ENCODE data around the gene COA4. TPM values are rescaled to one million over a fixed set of nuclear protein-coding genes. Genes with fewer than 3 reads are reported as not detected.

The COA4 gene
- total RNA-seq, 2 donors from 2014 or later, result 60.8 to 111 TPM

DNA sequence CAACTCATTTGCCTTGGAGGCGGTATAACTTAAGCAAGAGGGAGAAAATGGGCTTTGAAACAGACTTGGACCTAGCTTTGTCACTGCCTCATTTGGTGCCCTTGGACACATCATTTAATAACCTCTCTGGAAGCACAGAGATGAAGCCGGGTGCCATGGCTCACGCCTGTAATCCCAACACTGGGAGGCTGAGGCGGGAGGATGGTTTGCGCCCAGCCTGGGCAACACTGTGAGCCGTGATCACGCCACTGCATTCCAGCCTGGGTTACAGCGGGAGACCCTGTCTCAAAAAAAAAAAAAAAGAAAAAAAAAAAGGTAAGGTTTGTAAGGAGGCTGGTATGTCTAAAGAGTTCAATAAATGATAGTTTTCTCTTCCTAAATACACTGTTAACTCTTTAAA is 806 bp downstream of the COA4 start:
- Histone ChIP-seq H3K9ac (ENCODE audit: low read depth in 2 of 2, low read length in 2 of 2) (peak overlapping the region; percentile 41 to 83), H3K9me3 (no peaks in the 10 kb centered on the region), H3K36me3 (no peaks in the 10 kb centered on the region), H3K4me3 (peak overlapping the region; percentile 82), H3K27me3 (no peaks in the 10 kb centered on the region), H3K4me1 (peaks cover 9% of the 10 kb centered on the region), H3K27ac (peak overlapping the region; percentile 96)
- DNase-seq, result peak; percentile 19
- TF ChIP-seq, protein P1, sequence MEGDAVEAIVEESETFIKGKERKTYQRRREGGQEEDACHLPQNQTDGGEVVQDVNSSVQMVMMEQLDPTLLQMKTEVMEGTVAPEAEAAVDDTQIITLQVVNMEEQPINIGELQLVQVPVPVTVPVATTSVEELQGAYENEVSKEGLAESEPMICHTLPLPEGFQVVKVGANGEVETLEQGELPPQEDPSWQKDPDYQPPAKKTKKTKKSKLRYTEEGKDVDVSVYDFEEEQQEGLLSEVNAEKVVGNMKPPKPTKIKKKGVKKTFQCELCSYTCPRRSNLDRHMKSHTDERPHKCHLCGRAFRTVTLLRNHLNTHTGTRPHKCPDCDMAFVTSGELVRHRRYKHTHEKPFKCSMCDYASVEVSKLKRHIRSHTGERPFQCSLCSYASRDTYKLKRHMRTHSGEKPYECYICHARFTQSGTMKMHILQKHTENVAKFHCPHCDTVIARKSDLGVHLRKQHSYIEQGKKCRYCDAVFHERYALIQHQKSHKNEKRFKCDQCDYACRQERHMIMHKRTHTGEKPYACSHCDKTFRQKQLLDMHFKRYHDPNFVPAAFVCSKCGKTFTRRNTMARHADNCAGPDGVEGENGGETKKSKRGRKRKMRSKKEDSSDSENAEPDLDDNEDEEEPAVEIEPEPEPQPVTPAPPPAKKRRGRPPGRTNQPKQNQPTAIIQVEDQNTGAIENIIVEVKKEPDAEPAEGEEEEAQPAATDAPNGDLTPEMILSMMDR (IDR thresholded peaks at IDR 0.05), result no peak
- intact Hi-C loops (cut with DNase I), result no loop called here

DNA sequence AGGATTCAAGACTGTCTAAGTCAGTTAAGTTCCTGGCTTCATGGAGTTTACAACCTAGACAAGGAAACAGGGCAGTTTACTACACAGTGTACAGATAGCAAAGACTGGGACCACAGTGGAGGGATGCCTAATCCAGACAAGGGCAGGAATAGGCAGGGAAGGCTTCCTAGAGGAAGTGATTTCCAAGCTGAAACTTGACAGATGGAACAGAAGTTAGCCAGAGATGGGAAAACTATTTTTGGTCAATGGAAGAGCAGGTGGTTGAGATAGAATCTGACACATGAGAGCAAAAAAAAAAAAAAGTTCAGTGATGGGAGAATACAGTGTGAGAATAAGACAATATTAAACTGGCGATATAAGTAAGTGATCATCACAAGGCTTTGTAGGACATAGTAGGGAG is 1.3 kb downstream of the COA4 start:
- Histone ChIP-seq H3K9me3 (no peaks in the 10 kb centered on the region), H3K4me3 (peak overlapping the region; percentile 82), H3K36me3 (no peaks in the 10 kb centered on the region), H3K27ac (no peak overlapping the region), H3K27me3 (no peaks in the 10 kb centered on the region), H3K9ac (ENCODE audit: low read depth in 2 of 2, low read length in 2 of 2) (peak overlapping the region in 1 of 2 donors; percentile 83), H3K4me1 (peaks cover 9% of the 10 kb centered on the region)
- no peak for DNase-seq
- TF ChIP-seq, protein P1 (IDR thresholded peaks at IDR 0.05), result no peak
- intact Hi-C loops (cut with DNase I), result no loop called here

DNA sequence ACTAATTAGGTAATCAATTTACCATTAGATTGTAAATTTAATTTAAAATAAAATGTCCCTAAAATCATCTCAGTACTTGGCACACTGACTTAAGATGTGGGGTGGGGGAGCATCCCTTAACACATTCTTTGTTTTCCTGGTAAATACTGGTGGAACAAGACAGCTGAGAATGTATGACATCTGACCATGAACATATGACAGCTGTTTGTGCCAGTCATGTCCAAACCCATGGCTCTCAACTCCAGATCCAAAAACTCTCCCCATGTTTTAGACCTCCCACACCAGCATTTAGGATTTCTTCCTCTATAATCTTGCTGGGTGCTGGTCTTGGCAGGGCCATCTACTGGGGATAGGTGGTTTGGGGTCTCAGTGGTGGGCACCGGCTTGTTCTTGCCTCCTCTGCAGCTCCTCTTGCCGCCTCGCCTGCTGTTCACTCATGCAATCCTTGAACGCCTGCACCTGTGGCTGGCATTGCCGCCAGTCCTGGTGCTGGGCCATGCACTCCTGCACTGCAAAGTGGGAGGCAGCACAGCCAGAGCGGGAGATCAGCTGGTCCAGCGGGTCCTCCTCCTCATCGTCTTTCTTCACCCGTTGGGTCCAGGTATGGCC is 3.8 kb downstream of the COA4 start:
- H3K9me3 ChIP-seq, result no peaks in the 10 kb centered on the region
- H3K36me3 ChIP-seq, result no peaks in the 10 kb centered on the region
- no peak for DNase-seq
- no peak overlapping the region for H3K27ac ChIP-seq
- intact Hi-C loops (cut with DNase I), result no loop called here
- H3K4me1 ChIP-seq, result peaks cover 9% of the 10 kb centered on the region
- no peak overlapping the region for H3K9ac ChIP-seq (ENCODE audit: low read depth in 2 of 2, low read length in 2 of 2)
- TF ChIP-seq, protein P1 (IDR thresholded peaks at IDR 0.05), result no peak
- no peak overlapping the region for H3K4me3 ChIP-seq
- H3K27me3 ChIP-seq, result no peaks in the 10 kb centered on the region

DNA sequence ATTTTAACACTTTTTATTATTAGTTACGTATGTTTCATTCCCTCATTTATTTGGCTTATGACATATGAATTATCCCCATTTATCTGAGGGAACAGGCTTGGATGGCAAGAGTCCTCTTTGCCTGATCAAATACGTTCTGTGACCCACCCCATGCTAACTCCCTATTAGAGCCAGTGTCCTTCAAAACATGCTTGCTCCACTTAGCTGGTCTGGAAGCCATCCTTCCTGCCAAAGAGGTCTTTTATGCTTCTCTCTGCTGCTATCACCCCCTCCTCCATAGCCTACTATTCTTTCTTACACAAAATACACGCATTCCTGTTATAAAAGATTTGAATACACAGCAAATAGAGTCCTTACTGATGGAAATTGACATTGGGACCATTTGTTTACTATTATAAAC is 6.4 kb downstream of the COA4 start:
- Histone ChIP-seq H3K36me3 (no peaks in the 10 kb centered on the region), H3K27me3 (no peaks in the 10 kb centered on the region), H3K9ac (ENCODE audit: low read depth in 2 of 2, low read length in 2 of 2) (no peak overlapping the region), H3K27ac (peak overlapping the region; percentile 8), H3K4me3 (no peak overlapping the region), H3K4me1 (no peaks in the 10 kb centered on the region), H3K9me3 (no peaks in the 10 kb centered on the region)
- no peak for DNase-seq
- intact Hi-C loops (cut with DNase I), result no loop called here
- TF ChIP-seq, protein P1 (IDR thresholded peaks at IDR 0.05), result no peak

DNA sequence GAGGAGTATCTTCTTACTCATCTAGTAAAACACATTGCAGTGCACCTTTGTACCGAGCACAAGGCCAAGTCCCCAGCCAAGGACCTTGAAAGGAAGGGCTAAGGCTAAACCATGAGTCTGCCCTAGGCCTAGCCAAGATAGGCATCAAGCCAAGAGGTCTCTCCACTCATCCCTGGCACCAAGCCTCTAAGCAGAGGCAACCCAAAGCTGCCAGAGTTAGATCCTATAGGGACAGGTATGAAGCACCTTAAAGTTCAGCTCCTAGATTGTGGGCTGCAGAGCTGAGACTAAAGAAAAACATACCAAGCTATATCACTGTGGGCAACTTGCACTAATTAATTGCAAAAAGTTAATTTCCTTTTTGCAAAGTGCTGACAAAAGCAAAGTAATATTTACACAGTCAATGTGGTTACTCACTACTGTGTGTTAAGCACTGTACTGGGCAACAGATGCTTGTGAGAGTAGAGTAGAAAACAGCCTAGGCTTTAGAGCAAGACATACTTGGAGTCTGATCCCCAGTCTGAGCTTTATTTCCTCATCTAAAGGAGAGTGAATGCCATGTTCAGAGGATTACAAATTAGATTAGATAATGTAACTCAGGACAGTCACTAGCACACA is 7.2 kb downstream of the COA4 start:
- H3K27me3 ChIP-seq, result no peaks in the 10 kb centered on the region
- H3K27ac ChIP-seq, result peak overlapping the region; percentile 8
- no peak overlapping the region for H3K4me3 ChIP-seq
- H3K9me3 ChIP-seq, result no peaks in the 10 kb centered on the region
- H3K36me3 ChIP-seq, result no peaks in the 10 kb centered on the region
- no peak overlapping the region for H3K9ac ChIP-seq (ENCODE audit: low read depth in 2 of 2, low read length in 2 of 2)
- intact Hi-C loops (cut with DNase I), result no loop called here
- TF ChIP-seq, protein P1 (IDR thresholded peaks at IDR 0.05), result no peak
- peak; percentile 75 for DNase-seq
- H3K4me1 ChIP-seq, result no peaks in the 10 kb centered on the region

Measured in colonic mucosa (tissue), 4 donors.